ENCODE data around the gene OR5T3.
"Not testable (repeated sequence)": the region's sequence is repeated elsewhere in the genome, so short reads cannot be mapped to it uniquely, and the experiment has no call there.

OR5T3 gene

DNA sequence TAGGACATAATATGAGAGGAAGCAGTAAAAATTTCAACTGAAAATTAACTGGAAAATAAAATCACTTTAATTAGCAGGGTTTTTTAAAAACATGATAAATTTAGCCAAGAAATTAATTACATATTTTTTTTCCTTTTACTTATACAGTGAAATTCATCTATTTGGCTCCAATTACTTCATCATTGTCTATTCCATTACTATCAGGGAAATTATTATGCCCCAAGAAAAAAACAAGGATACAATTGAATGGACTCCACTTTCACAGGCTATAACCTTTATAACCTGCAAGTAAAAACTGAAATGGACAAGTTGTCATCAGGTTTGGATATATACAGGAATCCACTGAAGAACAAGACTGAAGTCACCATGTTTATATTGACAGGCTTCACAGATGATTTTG, at the start of gene OR5T3:
Gene OR5T3 (plus strand): TSS at position 301 of the 400 bp plus-strand sequence. CDS start 0 bp downstream, at position 301.
- DNase-seq: no peak

DNA sequence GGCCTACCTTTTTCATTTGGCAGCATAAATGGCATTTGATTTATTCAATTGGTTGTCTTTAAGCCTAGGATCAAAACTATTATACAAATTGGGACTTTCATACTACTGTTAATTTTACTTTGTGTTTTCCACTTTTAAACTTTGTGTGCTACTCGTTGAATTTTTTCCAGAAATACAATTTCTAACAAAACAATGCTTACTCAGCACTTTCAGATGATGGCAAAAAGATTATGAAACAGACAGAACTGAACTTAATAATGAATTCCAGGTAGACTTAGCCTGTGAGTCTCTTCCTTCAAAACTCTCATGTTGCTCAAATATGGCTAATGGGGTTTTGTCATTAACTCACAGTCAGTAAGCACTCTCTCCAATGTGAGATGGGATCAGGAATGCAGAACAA, 44.3 kb upstream of the OR5T3 start:
- DNase-seq: no peak

DNA sequence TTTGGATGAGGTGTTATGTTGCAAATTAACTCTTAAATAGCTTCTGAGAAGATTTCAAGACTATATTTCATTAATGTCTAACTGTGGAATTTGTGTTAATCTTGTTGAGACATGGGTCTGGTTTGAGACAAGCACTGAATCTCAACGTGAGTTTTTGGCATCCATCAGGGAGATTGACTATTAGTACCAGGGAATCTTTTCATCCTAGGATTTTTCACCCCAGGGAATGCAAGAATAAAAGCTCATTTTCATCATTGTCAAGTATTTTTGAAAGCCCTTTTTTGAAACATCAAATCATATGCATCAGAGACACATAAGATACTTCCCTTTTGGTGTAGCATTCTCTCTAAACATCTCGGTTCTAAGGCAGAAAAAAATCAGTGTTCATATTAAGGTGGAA, 37.5 kb upstream of the OR5T3 start:
- no peak for DNase-seq

DNA sequence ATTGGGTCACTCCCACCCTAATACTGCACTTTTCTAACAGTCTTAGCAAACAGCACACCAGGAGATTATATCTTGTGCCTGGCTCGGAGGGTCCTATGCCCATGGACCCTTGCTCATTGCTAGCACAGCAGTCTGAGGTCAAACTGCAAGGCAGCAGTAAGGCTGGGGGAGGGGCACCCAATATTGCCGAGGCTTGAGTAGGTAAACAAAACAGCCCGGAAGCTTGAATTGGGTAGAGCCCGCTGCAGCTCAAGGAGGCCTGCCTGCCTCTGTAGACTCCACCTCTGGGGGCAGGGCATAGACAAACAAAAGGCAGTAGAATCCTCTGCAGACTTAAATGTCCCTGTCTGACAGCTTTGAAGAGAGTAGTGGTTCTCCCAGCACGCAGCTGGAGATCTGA, 32.3 kb upstream of the OR5T3 start:
- not testable (repeated sequence) for DNase-seq

DNA sequence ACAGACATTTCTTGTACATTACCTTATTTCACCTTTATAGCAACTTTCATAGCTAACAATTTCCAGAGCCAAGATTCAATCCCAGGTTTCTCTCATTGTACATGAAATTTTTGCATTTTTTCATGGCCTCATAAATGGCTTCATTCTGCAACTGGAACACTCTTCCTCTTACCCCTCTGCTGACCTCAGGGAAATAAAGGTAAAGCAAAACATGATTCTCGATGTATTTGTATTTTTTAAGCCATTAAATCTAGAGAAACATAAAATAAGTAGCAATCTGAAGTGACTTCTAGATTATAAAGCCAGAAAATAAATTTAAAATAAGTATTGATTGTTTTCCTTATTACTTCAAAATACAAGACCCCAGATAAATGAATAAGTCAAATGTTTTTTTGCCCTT, 17.9 kb upstream of the OR5T3 start, which contains the start of gene OR5T2:
Gene OR5T2 (minus strand): TSS at position 101 of the 400 bp plus-strand sequence. CDS start 1,193 bp downstream, outside the sequence.
- no peak for DNase-seq

DNA sequence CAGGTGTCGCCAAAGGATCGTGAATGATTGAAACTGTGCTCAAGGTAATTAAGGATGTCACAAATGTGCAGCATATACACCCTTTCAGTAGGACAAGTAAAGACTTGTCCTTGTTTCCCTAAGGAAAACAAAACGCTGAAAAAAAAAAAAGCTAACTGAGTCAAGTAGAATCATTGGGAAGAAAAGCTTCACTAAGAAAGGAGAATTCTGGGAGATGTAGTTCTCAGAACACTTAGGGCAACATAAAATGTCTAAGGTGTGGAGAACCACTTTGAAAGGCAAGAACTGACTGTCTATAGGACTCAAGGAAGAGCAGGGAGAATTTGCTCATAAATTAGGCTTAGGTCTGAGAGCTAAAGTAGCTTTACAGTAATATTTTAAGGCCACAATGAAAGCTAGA, 19.0 kb downstream of the OR5T3 start:
- no peak for DNase-seq

DNA sequence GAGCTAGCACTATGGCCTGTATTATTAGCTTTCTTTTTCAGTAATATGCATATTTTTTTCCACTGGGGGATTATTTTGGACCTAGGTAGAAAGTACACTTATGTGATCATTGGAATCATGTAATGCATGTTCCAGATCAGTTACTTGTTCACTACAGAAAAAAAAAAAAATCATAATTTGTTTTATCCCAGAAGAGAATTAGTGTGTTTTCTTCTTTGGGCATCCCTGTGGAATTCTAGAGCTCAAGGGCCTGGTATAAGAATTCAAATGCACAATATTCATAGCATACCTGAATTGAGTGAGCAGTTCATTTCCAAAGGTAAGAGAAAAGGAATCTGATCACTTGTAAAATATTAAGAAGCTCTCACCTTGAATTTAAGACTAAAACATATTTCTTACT, 21.8 kb downstream of the OR5T3 start, which contains the start of gene OR5T1:
Gene OR5T1 (plus strand): TSS at position 301 of the 400 bp plus-strand sequence. CDS start 1,485 bp downstream, outside the sequence.
- no peak for DNase-seq

DNA sequence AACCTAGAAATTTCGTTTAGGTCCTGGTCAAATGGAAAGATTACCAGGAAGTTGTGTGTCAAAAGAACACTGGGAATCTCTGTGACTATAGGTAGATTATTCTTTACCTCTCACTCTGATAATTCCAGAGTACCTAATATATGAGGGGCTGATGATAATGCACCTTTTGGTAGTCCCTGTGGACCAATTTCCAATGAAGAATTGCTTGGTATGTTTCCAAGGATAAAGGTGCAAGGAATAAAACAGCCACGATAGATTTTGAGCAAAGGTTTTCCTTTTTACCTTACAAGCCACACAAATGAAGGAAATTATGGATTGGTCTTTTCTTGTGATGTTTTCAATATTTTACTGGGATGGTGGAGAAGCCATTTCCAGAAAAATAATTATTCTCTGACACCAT, 40.1 kb downstream of the OR5T3 start, which contains the start of gene OR8H1:
Gene OR8H1 (minus strand): TSS at position 101 of the 400 bp plus-strand sequence. CDS start 1,192 bp downstream, outside the sequence.
- DNase-seq: no peak

DNA sequence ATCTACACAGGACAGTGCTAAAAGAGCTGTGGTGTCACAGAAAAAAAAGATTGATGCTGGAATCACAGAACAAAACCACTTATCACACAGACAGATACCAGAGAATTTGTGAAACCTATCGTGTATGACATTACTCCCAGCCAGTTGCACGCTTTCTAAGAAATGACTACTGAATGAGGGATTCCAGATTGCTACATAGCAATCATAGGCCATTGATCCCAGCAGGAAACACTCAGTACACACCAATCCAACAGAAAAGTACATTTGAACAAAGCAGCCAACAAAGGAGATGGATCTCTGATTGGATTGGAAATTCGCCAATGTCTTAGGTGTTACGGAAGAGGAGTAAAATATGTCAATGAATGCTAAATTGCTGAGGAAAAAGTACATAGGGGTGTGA, 44.8 kb downstream of the OR5T3 start:
- DNase-seq: no peak
